C4-2B (cell line): ENCODE measurements around the gene AGAP1.

Experiments used
- H3K27ac ChIP-seq: fragments of 450-650 bp; 2 replicates; pipeline ENCODE4 v1.5.1; 2017
- CTCF ChIP-seq: fragments of 450-650 bp; conservative IDR thresholded peaks from 2 replicates; pipeline ENCODE4 v1.5.1; 2017; ENCODE audit warnings: mild to moderate bottlenecking
- ZFX ChIP-seq: fragments of 450-650 bp; IDR thresholded peaks from 2 replicates; pipeline ENCODE4 v1.6.1; 2017

AGAP1 gene

GRCh38 chr2:235920216-235920865 lies 426.5 kb downstream of the AGAP1 start:
- TF ChIP-seq CTCF: no peak
- no peak for TF ChIP-seq ZFX
- H3K27ac ChIP-seq: no peak overlapping the region

GRCh38 chr2:235921508-235922191 lies 427.8 kb downstream of the AGAP1 start:
- H3K27ac ChIP-seq: no peak overlapping the region
- TF ChIP-seq ZFX (no peak), CTCF (no peak)

DNA sequence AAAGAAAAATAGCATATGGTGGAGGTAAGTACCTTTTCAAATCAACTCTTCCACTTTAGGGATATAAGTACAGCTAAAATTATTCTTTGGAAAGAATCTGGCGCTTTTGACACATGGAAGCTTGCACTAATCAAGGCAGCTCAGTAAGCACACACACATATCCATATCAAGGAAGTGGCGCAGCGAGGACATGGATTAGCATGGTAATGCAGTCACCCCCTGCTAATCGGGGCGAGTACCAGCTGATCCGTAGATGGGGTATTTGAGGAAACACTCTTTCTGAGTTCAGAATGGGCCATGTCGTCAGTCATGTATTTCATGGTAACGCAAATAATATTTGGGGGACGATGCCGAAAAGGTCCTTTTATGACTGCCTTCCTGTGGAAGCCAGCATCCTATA lies 429.0 kb downstream of the AGAP1 start:
- H3K27ac ChIP-seq: no peak overlapping the region
- no peak for TF ChIP-seq ZFX
- no peak for TF ChIP-seq CTCF

DNA sequence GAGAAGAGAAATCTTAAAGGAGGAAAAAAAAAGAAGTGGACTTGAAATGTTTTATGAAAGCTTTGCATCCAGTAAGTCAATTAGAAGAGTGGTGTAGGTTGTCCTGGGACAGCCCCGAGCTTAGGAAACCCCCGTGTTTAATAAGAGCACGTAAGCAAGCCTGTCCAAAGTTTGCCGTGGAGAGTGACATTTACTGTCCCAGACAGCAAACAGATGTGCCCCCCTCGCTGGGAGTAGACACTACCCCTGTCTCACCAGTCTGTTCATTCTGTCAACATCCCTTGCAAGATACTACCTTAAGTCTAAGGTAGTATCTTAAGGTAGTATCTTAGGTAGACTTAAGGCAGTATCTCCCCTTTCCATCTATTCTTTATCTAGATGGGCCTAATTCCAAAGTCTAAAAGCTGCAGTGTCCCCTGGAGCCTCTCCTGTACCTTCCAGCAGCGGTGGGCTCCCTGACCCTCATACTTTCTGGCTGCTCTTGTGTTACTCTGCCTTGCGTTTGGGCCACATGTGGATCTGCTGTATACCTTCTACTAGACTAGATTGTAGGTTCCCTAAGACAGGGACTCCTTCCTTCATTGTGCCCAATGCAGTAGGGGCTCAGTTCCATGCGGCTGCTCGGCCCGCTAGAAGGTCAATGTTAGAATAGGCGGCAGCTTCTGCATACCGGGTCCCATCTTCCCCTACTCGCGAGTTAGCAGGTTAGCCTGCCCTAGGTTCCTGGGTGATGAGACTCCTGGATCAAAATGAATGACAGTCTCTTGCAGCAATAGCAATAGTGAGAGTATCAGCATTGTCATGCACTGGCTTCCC lies 430.2 kb downstream of the AGAP1 start:
- TF ChIP-seq ZFX: no peak
- TF ChIP-seq CTCF: no peak
- H3K27ac ChIP-seq: no peak overlapping the region

DNA sequence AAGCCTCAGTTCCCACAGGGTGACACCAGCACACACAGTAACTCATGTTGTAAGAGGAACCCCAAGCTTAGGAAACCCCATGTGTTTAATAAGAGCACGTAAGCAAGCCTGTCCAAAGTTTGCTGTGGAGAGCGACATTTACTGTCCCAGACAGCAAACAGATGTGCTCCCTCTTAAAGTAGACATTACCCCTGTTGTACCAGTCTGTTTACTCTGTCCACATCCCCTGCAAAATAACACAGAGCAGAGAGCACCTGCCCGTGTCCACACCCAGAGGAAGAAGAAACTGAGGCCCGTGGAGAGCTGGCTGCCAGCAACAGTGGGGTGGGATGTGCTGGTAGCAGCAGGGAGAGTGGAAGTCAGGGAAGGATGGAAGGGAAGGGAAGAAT lies 430.8 kb downstream of the AGAP1 start:
- no peak overlapping the region for H3K27ac ChIP-seq
- TF ChIP-seq CTCF (no peak), ZFX (no peak)

DNA sequence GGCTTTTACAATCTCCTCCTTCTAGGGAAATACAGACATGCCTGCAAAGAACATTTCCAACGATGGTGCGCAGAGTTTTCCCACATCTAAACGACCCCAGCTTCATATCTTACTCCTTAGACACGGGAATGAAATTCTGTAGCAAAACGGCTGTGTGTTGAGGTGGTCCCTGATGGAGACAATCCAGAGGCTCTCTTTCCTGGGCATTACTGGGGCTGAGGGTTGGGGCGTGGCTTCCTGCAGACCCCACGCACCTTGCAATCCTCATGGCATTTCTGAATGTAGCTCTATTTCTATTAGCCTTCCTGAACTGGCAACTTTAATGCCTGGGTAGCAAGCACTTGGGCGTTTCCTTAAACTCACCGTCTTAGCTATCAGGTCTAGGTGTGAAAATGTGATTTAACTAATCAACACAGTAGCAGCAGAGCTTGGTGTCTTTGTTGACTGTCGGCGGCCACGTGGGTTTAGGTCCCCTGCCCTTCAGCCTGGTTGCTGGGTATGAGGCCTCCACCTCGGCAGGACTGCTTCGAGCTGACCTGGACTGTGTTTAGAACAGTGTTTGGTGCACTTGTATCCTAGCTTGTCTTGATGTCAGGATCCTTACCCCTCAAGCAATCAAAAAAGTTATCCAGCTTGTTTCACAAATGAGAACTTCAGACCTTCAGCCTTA lies 431.5 kb downstream of the AGAP1 start:
- no peak overlapping the region for H3K27ac ChIP-seq
- no peak for TF ChIP-seq ZFX
- TF ChIP-seq CTCF: no peak

- TF ChIP-seq CTCF: no peak
- no peak overlapping the region for H3K27ac ChIP-seq
Measured at GRCh38 chr2:235926229-235926628, 432.4 kb downstream of the AGAP1 start.
